HepG2 (cell line): ENCODE data around the gene C2orf81. TPM values are rescaled to one million over a fixed set of nuclear protein-coding genes. Genes with fewer than 3 reads are reported as not detected.

ENCODE experiments used
- ARID2 ChIP-seq: sonication (generic); formaldehyde crosslinking; IDR thresholded peaks from 2 replicates; pipeline ENCODE4 v1.8.1; 2022; ENCODE audit warnings: mild to moderate bottlenecking, missing genetic modification reagents, borderline replicate concordance
- GLI4 ChIP-seq: sonication (generic); formaldehyde crosslinking; IDR thresholded peaks from 2 replicates; pipeline ENCODE4 v1.5.1; 2020; ENCODE audit warnings: missing genetic modification reagents, mild to moderate bottlenecking, moderate library complexity, borderline replicate concordance
- IKZF4 ChIP-seq: sonication (generic); formaldehyde crosslinking; IDR thresholded peaks from 2 replicates; pipeline ENCODE4 v1.5.1; 2020; ENCODE audit warnings: borderline replicate concordance, mild to moderate bottlenecking, low read depth, missing genetic modification reagents; ENCODE audit errors: not compliant biosample characterization
- JUND ChIP-seq: sonication (generic); formaldehyde crosslinking; IDR thresholded peaks from 2 replicates; pipeline ENCODE4 v1.8.0; 2022; ENCODE audit warnings: mild to moderate bottlenecking, missing genetic modification reagents
- KLF11 ChIP-seq: IDR thresholded peaks from 2 replicates; pipeline ENCODE4 v1.6.1; 2016; ENCODE audit warnings: missing compliant biosample characterization
- MIER2 ChIP-seq: IDR thresholded peaks from 2 replicates; pipeline ENCODE4 v1.6.1; 2016; ENCODE audit warnings: missing biosample characterization, missing genetic modification reagents
- MLLT10 ChIP-seq: sonication (generic); formaldehyde crosslinking; IDR thresholded peaks from 2 replicates; pipeline ENCODE4 v1.4.0; 2020; ENCODE audit warnings: missing genetic modification reagents
- RBFOX2 ChIP-seq: fragments of 200-400 bp; formaldehyde crosslinking; IDR thresholded peaks from 2 replicates; pipeline ENCODE4 v1.6.1; 2017; ENCODE audit warnings: low read depth, mild to moderate bottlenecking, low read length
- ZNF260 ChIP-seq: sonication (generic); formaldehyde crosslinking; IDR thresholded peaks from 2 replicates; pipeline ENCODE4 v1.4.0; 2020; ENCODE audit warnings: missing genetic modification reagents, low read depth, mild to moderate bottlenecking, borderline replicate concordance
- ZNF263 ChIP-seq: sonication (generic); formaldehyde crosslinking; IDR thresholded peaks from 2 replicates; pipeline ENCODE4 v1.4.0; 2020; ENCODE audit warnings: missing genetic modification reagents
- ZNF282 ChIP-seq: fragments of 450-650 bp; IDR thresholded peaks from 2 replicates; pipeline ENCODE4 v1.6.1; 2018; ENCODE audit not compliant: partially characterized antibody
- ZNF296 ChIP-seq: sonication (generic); formaldehyde crosslinking; conservative IDR thresholded peaks from 2 replicates; pipeline ENCODE4 v1.5.0; 2020; ENCODE audit warnings: mild to moderate bottlenecking, missing genetic modification reagents
- ZNF367 ChIP-seq: sonication (generic); formaldehyde crosslinking; IDR thresholded peaks from 2 replicates; pipeline ENCODE4 v1.4.0; 2020; ENCODE audit warnings: missing genetic modification reagents, borderline replicate concordance
- ZNF468 ChIP-seq: sonication (generic); formaldehyde crosslinking; IDR thresholded peaks from 2 replicates; pipeline ENCODE4 v1.8.0; 2022; ENCODE audit warnings: mild to moderate bottlenecking, moderate library complexity, missing genetic modification reagents
- ZNF569 ChIP-seq: sonication (generic); formaldehyde crosslinking; IDR thresholded peaks from 2 replicates; pipeline ENCODE4 v1.5.0; 2020; ENCODE audit warnings: mild to moderate bottlenecking, missing genetic modification reagents, moderate library complexity, borderline replicate concordance
- ZNF737 ChIP-seq: sonication (generic); formaldehyde crosslinking; IDR thresholded peaks from 2 replicates; pipeline ENCODE4 v1.5.0; 2020; ENCODE audit warnings: missing genetic modification reagents, mild to moderate bottlenecking, borderline replicate concordance
- ZNF746 ChIP-seq: sonication (generic); formaldehyde crosslinking; IDR thresholded peaks from 2 replicates; pipeline ENCODE4 v1.8.0; 2022; ENCODE audit warnings: mild to moderate bottlenecking, missing genetic modification reagents
- polyA plus RNA-seq, 8 experiments: library from polyadenylated mRNA; depleted of rRNA in 3 of 8; stranded (reverse) in 7 of 8; unstranded in 1 of 8; fragments of >200 nt; fragmentation: Illumina TruSeq in 4 of 8; extraction: Trizol in 4 of 8; gene quantifications; 2 replicates each; pipeline versions ENCODE4 v1.2.1 to v1.2.3, GENCODE V29; 2011 to 2016; ENCODE audit warnings: low read depth in 4 of 8, missing spikeins in 1 of 8, mixed read lengths in 1 of 8; ENCODE audit not compliant: insufficient read depth in 1 of 8
- total RNA-seq, 5 experiments: library from RNA; depleted of rRNA; stranded (reverse); fragments of >200 nt; fragmentation: Illumina TruSeq; extraction: Trizol; gene quantifications; 2 replicates each; pipeline ENCODE4 v1.2.3, GENCODE V29; 2016; ENCODE audit warnings: low read depth in 1 of 5
- TF ChIP-seq, protein P1 (sequence below): sonication (generic); formaldehyde crosslinking; IDR thresholded peaks from 2 replicates; pipeline ENCODE4 v1.5.0; 2020; ENCODE audit warnings: missing genetic modification reagents
- TF ChIP-seq, protein P2 (sequence below): sonication (generic); formaldehyde crosslinking; IDR thresholded peaks from 2 replicates; pipeline ENCODE4 v1.8.1; 2023; ENCODE audit warnings: missing genetic modification reagents, inconsistent platforms, borderline replicate concordance
- TF ChIP-seq, protein P3 (sequence below): sonication (generic); formaldehyde crosslinking; IDR thresholded peaks from 2 replicates; pipeline ENCODE4 v1.4.0; 2020; ENCODE audit warnings: missing genetic modification reagents; ENCODE audit errors: not compliant biosample characterization
- TF ChIP-seq, protein P4 (sequence below): fragments of 450-650 bp; IDR thresholded peaks from 2 replicates; pipeline ENCODE4 v1.6.1; 2016

The C2orf81 gene
- total and polyA plus RNA-seq, 2 of the 13 experiments (the other 11 are each of a cell fraction or from before 2014, with no cell fraction given) = 0.15 to 0.17 TPM

DNA sequence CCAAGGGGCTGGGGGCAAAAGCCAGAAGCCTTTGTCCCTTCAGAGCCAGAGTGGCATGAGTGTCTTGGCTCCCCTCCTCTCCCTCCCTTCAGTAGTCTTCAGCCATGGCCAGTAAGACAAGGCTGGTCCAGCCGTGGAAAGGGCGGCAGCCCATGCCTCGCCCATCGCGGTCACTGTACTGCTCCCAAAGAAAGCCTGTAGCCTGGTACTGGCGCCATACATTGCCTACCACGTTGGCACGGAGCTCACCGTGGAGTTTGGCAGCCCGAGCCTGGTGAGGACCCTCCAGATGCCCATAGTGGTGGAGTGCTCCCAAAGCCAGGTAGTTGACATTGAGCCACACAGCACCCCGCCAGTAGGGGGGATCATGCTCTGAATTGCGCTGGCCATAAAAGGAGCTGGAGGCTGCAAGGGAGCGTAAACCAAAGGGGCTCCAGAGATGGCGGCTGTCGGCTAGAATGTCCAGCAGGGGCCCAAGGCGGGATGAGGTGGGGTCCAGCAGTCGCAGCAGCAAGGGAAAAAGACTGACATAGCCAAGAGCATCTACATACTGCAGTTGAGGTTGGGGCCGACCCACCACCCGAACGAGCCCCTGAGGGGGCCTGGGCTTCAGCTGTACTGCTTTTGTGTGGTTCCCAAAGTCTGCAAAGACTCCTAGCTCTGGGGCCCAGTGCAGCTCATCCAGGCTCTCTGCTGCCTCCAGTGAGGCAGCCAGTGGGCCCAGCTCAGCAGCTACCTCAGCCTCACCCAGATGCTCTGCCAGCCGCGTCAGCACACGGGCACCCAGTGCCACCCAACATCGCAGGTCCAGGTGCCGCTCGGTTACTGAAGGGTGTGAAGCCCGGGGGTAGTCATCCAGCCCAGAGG is 40.0 kb upstream of the C2orf81 start (continued):
- TF ChIP-seq IKZF4 (CRISPR knock-in tag) (no peak), ZNF367 (CRISPR knock-in tag) (no peak), ZNF737 (no peak), ZNF746 (no peak), MLLT10 (CRISPR knock-in tag) (no peak), ZNF282 (no peak), MIER2 (CRISPR knock-in tag) (no peak), RBFOX2 (peak; percentile 74), ARID2 (CRISPR knock-in tag) (no peak), GLI4 (CRISPR knock-in tag) (no peak), ZNF260 (CRISPR knock-in tag) (no peak), JUND (no peak), KLF11 (CRISPR knock-in tag) (no peak), ZNF263 (CRISPR knock-in tag) (peak; percentile 99), ZNF468 (CRISPR knock-in tag) (0 out of 2 replicates have a peak, but pooled peaks have one; percentile 59), ZNF569 (CRISPR knock-in tag) (no peak), ZNF296 (CRISPR knock-in tag) (no peak)
- TF ChIP-seq, protein P1, sequence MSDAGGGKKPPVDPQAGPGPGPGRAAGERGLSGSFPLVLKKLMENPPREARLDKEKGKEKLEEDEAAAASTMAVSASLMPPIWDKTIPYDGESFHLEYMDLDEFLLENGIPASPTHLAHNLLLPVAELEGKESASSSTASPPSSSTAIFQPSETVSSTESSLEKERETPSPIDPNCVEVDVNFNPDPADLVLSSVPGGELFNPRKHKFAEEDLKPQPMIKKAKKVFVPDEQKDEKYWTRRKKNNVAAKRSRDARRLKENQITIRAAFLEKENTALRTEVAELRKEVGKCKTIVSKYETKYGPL = no peak
- TF ChIP-seq, protein P2, sequence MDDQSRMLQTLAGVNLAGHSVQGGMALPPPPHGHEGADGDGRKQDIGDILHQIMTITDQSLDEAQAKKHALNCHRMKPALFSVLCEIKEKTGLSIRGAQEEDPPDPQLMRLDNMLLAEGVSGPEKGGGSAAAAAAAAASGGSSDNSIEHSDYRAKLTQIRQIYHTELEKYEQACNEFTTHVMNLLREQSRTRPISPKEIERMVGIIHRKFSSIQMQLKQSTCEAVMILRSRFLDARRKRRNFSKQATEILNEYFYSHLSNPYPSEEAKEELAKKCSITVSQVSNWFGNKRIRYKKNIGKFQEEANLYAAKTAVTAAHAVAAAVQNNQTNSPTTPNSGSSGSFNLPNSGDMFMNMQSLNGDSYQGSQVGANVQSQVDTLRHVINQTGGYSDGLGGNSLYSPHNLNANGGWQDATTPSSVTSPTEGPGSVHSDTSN (CRISPR knock-in tag) = no peak
- TF ChIP-seq, protein P3, sequence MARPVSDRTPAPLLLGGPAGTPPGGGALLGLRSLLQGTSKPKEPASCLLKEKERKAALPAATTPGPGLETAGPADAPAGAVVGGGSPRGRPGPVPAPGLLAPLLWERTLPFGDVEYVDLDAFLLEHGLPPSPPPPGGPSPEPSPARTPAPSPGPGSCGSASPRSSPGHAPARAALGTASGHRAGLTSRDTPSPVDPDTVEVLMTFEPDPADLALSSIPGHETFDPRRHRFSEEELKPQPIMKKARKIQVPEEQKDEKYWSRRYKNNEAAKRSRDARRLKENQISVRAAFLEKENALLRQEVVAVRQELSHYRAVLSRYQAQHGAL (CRISPR knock-in tag) = no peak
- TF ChIP-seq, protein P4, sequence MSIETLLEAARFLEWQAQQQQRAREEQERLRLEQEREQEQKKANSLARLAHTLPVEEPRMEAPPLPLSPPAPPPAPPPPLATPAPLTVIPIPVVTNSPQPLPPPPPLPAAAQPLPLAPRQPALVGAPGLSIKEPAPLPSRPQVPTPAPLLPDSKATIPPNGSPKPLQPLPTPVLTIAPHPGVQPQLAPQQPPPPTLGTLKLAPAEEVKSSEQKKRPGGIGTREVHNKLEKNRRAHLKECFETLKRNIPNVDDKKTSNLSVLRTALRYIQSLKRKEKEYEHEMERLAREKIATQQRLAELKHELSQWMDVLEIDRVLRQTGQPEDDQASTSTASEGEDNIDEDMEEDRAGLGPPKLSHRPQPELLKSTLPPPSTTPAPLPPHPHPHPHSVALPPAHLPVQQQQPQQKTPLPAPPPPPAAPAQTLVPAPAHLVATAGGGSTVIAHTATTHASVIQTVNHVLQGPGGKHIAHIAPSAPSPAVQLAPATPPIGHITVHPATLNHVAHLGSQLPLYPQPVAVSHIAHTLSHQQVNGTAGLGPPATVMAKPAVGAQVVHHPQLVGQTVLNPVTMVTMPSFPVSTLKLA = no peak
